Heart left ventricle (tissue), 16 donors: ENCODE data around the gene NUDT4. TPM values are rescaled to one million over a fixed set of nuclear protein-coding genes. Genes with fewer than 3 reads are reported as not detected.

Source experiments
- ATAC-seq, 4 donors: fragments of 200-7000 bp; cut with Tn5 transposase; one replicate each; pipeline ENCODE4 v1.9.1; 2020 to 2022; ENCODE audit warnings: moderate library complexity in 4 of 4, mild to moderate bottlenecking in 3 of 4, moderate number of reproducible peaks in 1 of 4
- DNase-seq, 5 donors: peaks; one replicate each; pipeline ENCODE4 v3.0.0-alpha.2; 2020
- H3K27ac ChIP-seq, 12 donors: fragments of 200-600 bp; sonication (generic) in 4 of 12; one replicate each; pipeline versions ENCODE4 v1.5.0 to v1.8.0; 2016 to 2022; ENCODE audit warnings: mild to moderate bottlenecking in 2 of 12
- H3K27me3 ChIP-seq, 9 donors: fragments of 200-600 bp; sonication (generic) in 2 of 9; one replicate each; pipeline versions ENCODE4 v1.5.1 to v1.8.0; 2016 to 2022; ENCODE audit warnings: mild to moderate bottlenecking in 3 of 9
- H3K36me3 ChIP-seq, 9 donors: fragments of 200-600 bp; sonication (generic) in 2 of 9; one replicate each; pipeline versions ENCODE4 v1.5.0 to v1.8.0; 2018 to 2022; ENCODE audit warnings: mild to moderate bottlenecking in 2 of 9
- H3K4me1 ChIP-seq, 12 donors: fragments of 200-600 bp; sonication (generic) in 4 of 12; one replicate each; pipeline versions ENCODE4 v1.5.0 to v1.8.0; 2016 to 2022; ENCODE audit warnings: mild to moderate bottlenecking in 3 of 12
- H3K4me3 ChIP-seq, 12 donors: fragments of 200-600 bp; sonication (generic) in 4 of 12; one replicate each; pipeline versions ENCODE4 v1.5.0 to v1.8.0; 2017 to 2022; ENCODE audit warnings: mild to moderate bottlenecking in 9 of 12, moderate library complexity in 4 of 12
- H3K9me3 ChIP-seq, 12 donors: fragments of 200-600 bp; sonication (generic) in 4 of 12; one replicate each; pipeline versions ENCODE4 v1.5.0 to v1.8.0; 2016 to 2022; ENCODE audit warnings: mild to moderate bottlenecking in 1 of 12
- CTCF ChIP-seq, 12 donors: fragments of 200-600 bp; sonication (generic) in 4 of 12; IDR thresholded peaks; one replicate each; pipeline versions ENCODE4 v1.5.0 to v1.8.0; 2018 to 2022; ENCODE audit warnings: antibody characterized with exemption in 12 of 12, mild to moderate bottlenecking in 5 of 12
- POLR2A ChIP-seq, 2 donors: fragments of 450-650 bp; IDR thresholded peaks; one replicate each; pipeline ENCODE4 v1.6.1; 2017; ENCODE audit warnings: antibody characterized with exemption in 2 of 2, mild to moderate bottlenecking in 2 of 2, moderate library complexity in 2 of 2
- WGBS, 4 donors: extraction: QIAGEN DNeasy Blood & Tissue Kit in 2 of 4; methylation state at CpG; one replicate each; pipeline versions ENCODE4 v1.1.5 to v1.1.7; 2013 to 2018; 5-methylcytosine and 5-hydroxymethylcytosine counted together
- intact Hi-C, 10 donors: fragments of 100-400 bp; cut with DNase I; formaldehyde crosslinking; loops; one replicate each; pipeline versions ENCODE4 v1.11.1 to v1.14.2; 2022
- polyA plus RNA-seq, 2 donors: library from polyadenylated mRNA; stranded (reverse); fragments of 200-250 nt; gene quantifications; one replicate each; pipeline ENCODE4 v1.2.3, GENCODE V29; 2013
- total RNA-seq, 9 donors: library from RNA; depleted of rRNA in 2 of 9; stranded (reverse); fragments of >200 nt in 2 of 9; fragmentation: NEBNext Ultra II Directional in 3 of 9; extraction: Animal tissue kit (Norgen Biotek cat#: 25700) in 3 of 9; gene quantifications; one replicate each; pipeline versions ENCODE4 v1.1.0 to v1.2.4, GENCODE V29; 2016 to 2023
- donor health status: ischemic (EF 13 %, LVEDD 7.1; RV severe dilation, severe dysfunction).
- donor health status: healthy with polysubstance abuse.
- donor health status: DM: no; HTN: yes; CAD: no.
- donor health status: DM: no; HTN: no; CAD: no.
- donor health status: ischemic (EF 25% LVEDD 6.9; RV normal size, moderate dysfunction).
- donor health status: ischemic (EF 25% LVEDD 5.7; RV mildly dilated, moderate dysfunction).
- donor health status: healthy.
- donor health status: DM: yes; HTN: yes; CAD: no.
- donor health status: ischemic (EF 35%, LVEDD 5.7; RV mildly dilated, moderate dysfunction).
- donor health status: nonischemic (EF 11% LVEDD 7.7; RV severe dilation, severe dysfunction).
- donor health status: DM: yes; HTN: yes; CAD: no.
- donor health status: PGD.
- donor health status: ischemic (EF 29% LVEDD 5.4; RV normal size, mild dysfunction).
- donor health status: nonischemic (EF 23%, LVEDD 6.1; RV moderate dilation, normal function).

NUDT4 gene
- total and polyA plus RNA-seq, 11 donors, result 59.9 to 667 (median 242) TPM

DNA sequence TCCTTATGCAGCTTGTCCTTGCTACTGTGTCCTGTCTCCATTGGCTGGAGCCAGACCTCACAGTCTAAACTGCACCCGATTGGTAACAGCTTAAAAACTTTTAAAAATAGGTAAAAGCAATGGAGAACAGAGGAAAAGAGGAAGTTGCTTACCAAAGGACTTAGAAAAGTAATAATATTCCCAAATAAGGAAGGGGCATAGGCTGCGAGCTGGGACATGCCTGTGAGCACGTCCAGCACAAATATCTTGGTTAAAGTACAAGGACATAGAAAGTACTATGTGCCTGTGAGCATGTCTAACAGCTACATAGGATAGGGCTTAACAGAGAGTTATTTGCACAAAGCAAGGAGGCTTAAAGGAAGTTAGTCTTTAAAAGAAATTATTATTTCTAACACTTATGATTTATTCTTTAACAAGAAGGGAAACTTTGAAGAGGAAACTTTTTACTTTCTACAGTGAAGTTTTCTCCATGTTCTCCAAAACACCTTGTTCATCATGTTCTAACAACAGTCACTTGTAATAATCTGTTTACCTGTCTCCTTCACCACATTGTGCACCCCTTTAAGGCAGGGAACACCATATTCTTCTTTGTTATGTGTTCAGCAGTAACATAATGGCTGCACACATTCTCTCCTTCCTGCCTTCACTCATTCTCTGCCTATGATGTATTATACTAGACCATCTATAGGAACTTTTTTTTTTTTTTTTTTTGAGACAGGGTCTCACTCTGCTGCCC is 73.9 kb downstream of the NUDT4 start:
- no peaks in the 10 kb centered on the region for H3K9me3 ChIP-seq
- intact Hi-C loops, result no loop called here
- H3K4me3 ChIP-seq, result no peak overlapping the region
- TF ChIP-seq POLR2A (IDR thresholded peaks at IDR 0.05) (no peak), CTCF (IDR thresholded peaks at IDR 0.05) (no peak)
- ATAC-seq (no peak), DNase-seq (no peak)
- H3K27me3 ChIP-seq, result no peaks in the 10 kb centered on the region
- no peak overlapping the region for H3K27ac ChIP-seq
- H3K36me3 ChIP-seq, result no peaks in the 10 kb centered on the region
- H3K4me1 ChIP-seq, result no peaks in the 10 kb centered on the region
- WGBS, 4 donors, result 75 to 81% (median 80%) methylated on average over 3 of the region's 3 CpGs

DNA sequence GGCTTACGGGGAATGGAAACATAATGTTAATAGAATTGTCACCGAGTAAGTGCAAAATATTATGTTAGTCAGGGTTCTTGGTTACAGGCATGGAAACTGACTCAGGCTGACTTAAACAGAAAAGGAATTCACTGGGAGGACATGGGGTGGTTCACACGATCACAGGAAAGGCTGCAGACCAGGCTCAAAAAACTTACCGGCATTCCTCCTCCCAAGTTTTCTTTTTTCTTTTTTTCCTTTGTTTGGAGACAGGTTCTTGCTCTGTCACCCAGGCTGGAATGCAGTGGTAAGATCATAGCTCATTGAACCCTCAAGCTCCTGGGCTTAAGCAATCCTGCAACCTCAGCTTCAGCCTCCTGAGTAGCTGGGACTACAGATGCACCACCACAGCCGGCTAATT is 75.9 kb downstream of the NUDT4 start:
- WGBS, 4 donors, result 83 to 90% (median 87%) methylated on average over 5 of the region's 5 CpGs
- no peak overlapping the region for H3K4me3 ChIP-seq
- no peak overlapping the region for H3K27ac ChIP-seq
- H3K4me1 ChIP-seq, result no peaks in the 10 kb centered on the region
- intact Hi-C loops, result no loop called here
- ATAC-seq (no peak), DNase-seq (no peak)
- H3K27me3 ChIP-seq, result no peaks in the 10 kb centered on the region
- no peaks in the 10 kb centered on the region for H3K9me3 ChIP-seq
- TF ChIP-seq CTCF (IDR thresholded peaks at IDR 0.05) (no peak), POLR2A (IDR thresholded peaks at IDR 0.05) (no peak)
- H3K36me3 ChIP-seq, result no peaks in the 10 kb centered on the region

DNA sequence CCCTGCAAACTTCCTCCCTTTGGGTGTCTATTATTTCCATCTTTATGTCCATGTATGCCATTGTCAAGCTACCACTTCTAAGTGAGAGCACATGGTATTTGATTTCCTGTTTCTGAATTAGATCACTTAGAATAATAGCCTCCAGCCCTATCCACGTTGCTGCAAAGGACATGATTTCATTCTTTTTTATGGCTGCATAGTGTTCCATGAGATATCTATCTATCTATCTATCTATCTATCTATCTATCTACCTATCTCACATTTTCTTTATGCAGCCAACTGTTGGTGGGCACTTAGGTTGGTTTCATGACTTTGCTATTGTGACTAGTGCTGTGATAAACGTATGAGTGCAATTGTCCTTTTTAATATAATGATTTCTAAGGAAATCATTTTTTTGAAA is 78.4 kb downstream of the NUDT4 start:
- Histone ChIP-seq H3K36me3 (no peaks in the 10 kb centered on the region), H3K9me3 (no peaks in the 10 kb centered on the region), H3K4me1 (peaks cover 0 to 10% (median 0%) of the 10 kb centered on the region in 12 donors), H3K27ac (no peak overlapping the region), H3K4me3 (no peak overlapping the region), H3K27me3 (no peaks in the 10 kb centered on the region)
- no peak for DNase-seq
- intact Hi-C loops, result no loop called here
- ATAC-seq, result no peak
- 69 to 75% (median 71%) methylated on average over 2 of the region's 2 CpGs for WGBS, 4 donors
- TF ChIP-seq CTCF (IDR thresholded peaks at IDR 0.05) (no peak), POLR2A (IDR thresholded peaks at IDR 0.05) (no peak)

Other genes with a start within 250 kb of the NUDT4 start
- gene UBE2N, start 64.0 kb downstream of the NUDT4 start, total RNA-seq, result 100 to 1,000 TPM in 2 of 9 donors, 10 to 100 TPM in 7; 53.6 to 107 (median 88.1) TPM
- gene UBE2N, start 64.0 kb downstream of the NUDT4 start, polyA plus RNA-seq, result 10 to 100 TPM; 55.8 to 91.1 TPM
- 10 to 100 TPM; 31.2 to 53.0 (median 46.7) TPM for gene MRPL42, start 89.6 kb downstream of the NUDT4 start, total RNA-seq
- 10 to 100 TPM; 23.0 to 43.2 TPM for gene MRPL42, start 89.6 kb downstream of the NUDT4 start, polyA plus RNA-seq
- gene SOCS2, start 194.8 kb downstream of the NUDT4 start, total RNA-seq, result 10 to 100 TPM in 8 of 9 donors, 1 to 10 TPM in 1; 9.2 to 46.5 (median 19.2) TPM
- 10 to 100 TPM; 11.2 to 14.0 TPM for gene SOCS2, start 194.8 kb downstream of the NUDT4 start, polyA plus RNA-seq